Tibial nerve (tissue), 4 donors: ENCODE data around the gene MTUS2. TPM values are rescaled to one million over a fixed set of nuclear protein-coding genes. Genes with fewer than 3 reads are reported as not detected.
"Not testable (repeated sequence)": the region's sequence is repeated elsewhere in the genome, so short reads cannot be mapped to it uniquely, and the experiment has no call there.

Experiments used
- DNase-seq, 2 donors: peaks; one replicate each; pipeline ENCODE4 v3.0.0-alpha.2; 2019; ENCODE audit warnings: low spot score in 2 of 2
- H3K27ac ChIP-seq, 4 donors: fragments of 200-600 bp; sonication (generic) in 3 of 4; one replicate each; pipeline ENCODE4 v1.5.1; 2017 to 2019; ENCODE audit warnings: mild to moderate bottlenecking in 1 of 4
- H3K27me3 ChIP-seq, 2 donors: fragments of 200-600 bp; sonication (generic) in 1 of 2; one replicate each; pipeline versions ENCODE4 v1.5.1 to v1.6.0; 2017 to 2019
- H3K36me3 ChIP-seq, 3 donors: fragments of 200-600 bp; sonication (generic); one replicate each; pipeline ENCODE4 v1.5.1; 2018 to 2019
- H3K4me1 ChIP-seq, 4 donors: fragments of 200-600 bp; sonication (generic) in 3 of 4; one replicate each; pipeline ENCODE4 v1.5.1; 2017 to 2019
- H3K4me3 ChIP-seq, 4 donors: fragments of 200-600 bp; sonication (generic) in 3 of 4; one replicate each; pipeline ENCODE4 v1.5.1; 2017 to 2019; ENCODE audit warnings: mild to moderate bottlenecking in 1 of 4, moderate library complexity in 1 of 4
- H3K9me3 ChIP-seq, 4 donors: fragments of 200-600 bp; sonication (generic) in 3 of 4; one replicate each; pipeline ENCODE4 v1.5.1; 2017 to 2019
- CTCF ChIP-seq, 5 experiments: fragments of 200-600 bp in 3 of 5; fragments of 450-650 bp in 2 of 5; sonication (generic) in 3 of 5; IDR thresholded peaks; one replicate each; pipeline ENCODE4 v1.5.1; 2016 to 2019; ENCODE audit warnings: antibody characterized with exemption in 5 of 5, mild to moderate bottlenecking in 3 of 5, moderate library complexity in 2 of 5
- EP300 ChIP-seq, 2 donors: sonication (generic); formaldehyde crosslinking; IDR thresholded peaks; one replicate each; pipeline ENCODE4 v1.6.1; 2017; ENCODE audit warnings: antibody characterized with exemption in 2 of 2, mild to moderate bottlenecking in 1 of 2
- POLR2A ChIP-seq, 2 donors: fragments of 450-650 bp; IDR thresholded peaks; one replicate each; pipeline ENCODE4 v1.6.1; 2017; ENCODE audit warnings: antibody characterized with exemption in 2 of 2, mild to moderate bottlenecking in 2 of 2, moderate library complexity in 2 of 2
- WGBS, 2 donors: methylation state at CpG; one replicate each; pipeline ENCODE4 v1.1.5; 2018; 5-methylcytosine and 5-hydroxymethylcytosine counted together
- total RNA-seq, 4 donors: library from RNA; depleted of rRNA; stranded (reverse); fragments of >200 nt; gene quantifications; one replicate each; pipeline ENCODE4 v1.1.0, GENCODE V29; 2016

MTUS2 gene
- total RNA-seq, 4 donors from 2014 or later: 0.20 TPM; not detected in 3

GRCh38 chr13:29328501-29328900 is 508.4 kb downstream of the MTUS2 start:
- no peak overlapping the region for H3K4me3 ChIP-seq
- H3K27ac ChIP-seq: no peak overlapping the region
- H3K4me1 ChIP-seq: no peaks in the 10 kb centered on the region
- WGBS, 2 donors: 56 to 63% methylated on average over 2 of the region's 2 CpGs
- peaks cover 0 to 4% (median 0%) of the 10 kb centered on the region in 4 donors for H3K9me3 ChIP-seq
- no peaks in the 10 kb centered on the region for H3K36me3 ChIP-seq
- TF ChIP-seq POLR2A (IDR thresholded peaks at IDR 0.05) (no peak), CTCF (IDR thresholded peaks at IDR 0.05) (no peak), EP300 (IDR thresholded peaks at IDR 0.05) (no peak)
- no peak for DNase-seq
- no peaks in the 10 kb centered on the region for H3K27me3 ChIP-seq

- no peaks in the 10 kb centered on the region for H3K27me3 ChIP-seq
- peaks cover 0 to 28% (median 0%) of the 10 kb centered on the region in 4 donors for H3K9me3 ChIP-seq
- WGBS, 2 donors: 68 to 76% methylated on average over 7 of the region's 7 CpGs
- no peak overlapping the region for H3K27ac ChIP-seq
- no peaks in the 10 kb centered on the region for H3K4me1 ChIP-seq
- no peak overlapping the region for H3K4me3 ChIP-seq
- H3K36me3 ChIP-seq: no peaks in the 10 kb centered on the region
- no peak for DNase-seq
- no peak for TF ChIP-seq CTCF (IDR thresholded peaks at IDR 0.05)
- TF ChIP-seq EP300 (IDR thresholded peaks at IDR 0.05): no peak
- TF ChIP-seq POLR2A (IDR thresholded peaks at IDR 0.05): no peak
Observed at GRCh38 chr13:29336356-29336755, 516.2 kb downstream of the MTUS2 start.

GRCh38 chr13:29339386-29340272 is 519.5 kb downstream of the MTUS2 start:
- Histone ChIP-seq H3K27ac (no peak overlapping the region), H3K9me3 (peaks cover 0 to 27% (median 0%) of the 10 kb centered on the region in 4 donors), H3K36me3 (no peaks in the 10 kb centered on the region), H3K4me1 (no peaks in the 10 kb centered on the region), H3K4me3 (no peak overlapping the region), H3K27me3 (no peaks in the 10 kb centered on the region)
- WGBS, 2 donors: 92 to 96% methylated on average over 43 of the region's 44 CpGs
- no peak for TF ChIP-seq POLR2A (IDR thresholded peaks at IDR 0.05)
- TF ChIP-seq EP300 (IDR thresholded peaks at IDR 0.05): no peak
- no peak for TF ChIP-seq CTCF (IDR thresholded peaks at IDR 0.05)
- DNase-seq: no peak

- 67 to 69% methylated on average over 5 to 7 of the region's 7 CpGs for WGBS, 2 donors
- not testable (repeated sequence) for H3K36me3 ChIP-seq, H3K4me1 ChIP-seq, H3K27me3 ChIP-seq, H3K27ac ChIP-seq, H3K4me3 ChIP-seq, DNase-seq
- peaks cover 0 to 14% (median 0%) of the 10 kb centered on the region in 4 donors for H3K9me3 ChIP-seq
Observed at GRCh38 chr13:29345860-29346582, 525.9 kb downstream of the MTUS2 start.

GRCh38 chr13:29355029-29355428 is 534.9 kb downstream of the MTUS2 start:
- no peaks in the 10 kb centered on the region for H3K27me3 ChIP-seq
- H3K36me3 ChIP-seq: no peaks in the 10 kb centered on the region
- no peak for DNase-seq
- H3K9me3 ChIP-seq: peaks cover 0 to 6% (median 0%) of the 10 kb centered on the region in 4 donors
- H3K4me1 ChIP-seq: no peaks in the 10 kb centered on the region
- WGBS, 2 donors: 94 to 98% methylated on average over 6 of the region's 6 CpGs
- H3K4me3 ChIP-seq: no peak overlapping the region
- TF ChIP-seq POLR2A (IDR thresholded peaks at IDR 0.05) (no peak), EP300 (IDR thresholded peaks at IDR 0.05) (no peak), CTCF (IDR thresholded peaks at IDR 0.05) (no peak)
- no peak overlapping the region for H3K27ac ChIP-seq
